IMR-90 (cell line): ENCODE results near the gene COMMD1. TPM values are rescaled to one million over a fixed set of nuclear protein-coding genes. Genes with fewer than 3 reads are reported as not detected.

Experiments
- ATAC-seq: fragments of 200-7000 bp; cut with Tn5 transposase; 2 replicates; pipeline ENCODE4 v1.9.1; 2020; ENCODE audit warnings: low read depth, mild to moderate bottlenecking, moderate library complexity
- BruUV-seq: library from RNA; stranded (reverse); fragments of 400-500 nt; replicated peaks from 2 replicates; lab custom pipeline; 2021; lab: Mats Ljungman, UMichigan
- CTCF ChIA-PET: fragments of 300-600 bp; formaldehyde crosslinking; extraction: SDS; loops from one replicate; lab custom pipeline; 2021; ENCODE audit warnings: antibody characterized with exemption; lab: Yijun Ruan, JAX
- POLR2A ChIA-PET: fragments of 300-600 bp; sonication (Branson Sonifier 250); formaldehyde crosslinking; loops from one replicate; lab custom pipeline; 2022; ENCODE audit warnings: antibody characterized with exemption; ENCODE audit not compliant: unreplicated experiment; lab: Charles Lee
- DNase-seq: peaks from one replicate; pipeline ENCODE4 v3.0.0; 2013
- H2AFZ ChIP-seq: replicated peaks from 2 replicates; pipeline ENCODE3; 2013; ENCODE audit warnings: low read length, mild to moderate bottlenecking; ENCODE audit not compliant: poor library complexity
- H2AK5ac ChIP-seq: 2 replicates; pipeline ENCODE4 v1.6.1; 2013; ENCODE audit warnings: low read depth, low read length, inconsistent platforms
- H2AK9ac ChIP-seq: replicated peaks from 2 replicates; pipeline ENCODE3; 2013; ENCODE audit warnings: mild to moderate bottlenecking, low read depth, low read length, moderate library complexity; ENCODE audit not compliant: poor library complexity
- H2BK120ac ChIP-seq: 2 replicates; pipeline ENCODE4 v1.6.1; 2013; ENCODE audit warnings: low read depth, low read length, inconsistent platforms
- H2BK15ac ChIP-seq: 3 replicates; pipeline ENCODE4 v1.6.1; 2013; ENCODE audit warnings: low read depth, low read length, inconsistent platforms
- H2BK20ac ChIP-seq: 2 replicates; pipeline ENCODE4 v1.6.1; 2013; ENCODE audit warnings: low read depth, mild to moderate bottlenecking, inconsistent platforms, low read length, moderate library complexity
- H2BK5ac ChIP-seq: 2 replicates; pipeline ENCODE4 v1.6.1; 2013; ENCODE audit warnings: mild to moderate bottlenecking, low read depth, low read length, inconsistent platforms; ENCODE audit not compliant: poor library complexity, severe bottlenecking
- H3K14ac ChIP-seq: replicated peaks from 2 replicates; pipeline ENCODE4 v1.6.1; 2013; ENCODE audit warnings: low read depth, low read length, inconsistent platforms
- H3K18ac ChIP-seq: 2 replicates; pipeline ENCODE4 v1.6.1; 2013; ENCODE audit warnings: low read depth, low read length, control low read depth
- H3K23ac ChIP-seq: 2 replicates; pipeline ENCODE4 v1.6.1; 2013; ENCODE audit warnings: low read depth, low read length, inconsistent platforms
- H3K27ac ChIP-seq: 2 replicates; pipeline ENCODE4 v1.5.1; 2013; ENCODE audit warnings: mild to moderate bottlenecking, control low read depth, low read length; ENCODE audit not compliant: insufficient read depth
- H3K27me3 ChIP-seq: 2 replicates; pipeline ENCODE4 v1.6.1; 2013; ENCODE audit warnings: low read length; ENCODE audit not compliant: control insufficient read depth, insufficient read depth
- H3K36me3 ChIP-seq: 2 replicates; pipeline ENCODE4 v1.6.1; 2013; ENCODE audit warnings: low read length, mixed read lengths; ENCODE audit not compliant: control insufficient read depth, insufficient read depth
- H3K4ac ChIP-seq: 2 replicates; pipeline ENCODE4 v1.6.1; 2013; ENCODE audit warnings: low read depth, low read length, inconsistent platforms
- H3K4me1 ChIP-seq: 2 replicates; pipeline ENCODE4 v1.6.1; 2013; ENCODE audit warnings: low read length, mixed read lengths; ENCODE audit not compliant: control insufficient read depth, insufficient read depth
- H3K4me2 ChIP-seq: 2 replicates; pipeline ENCODE4 v1.6.1; 2013; ENCODE audit warnings: low read depth, mild to moderate bottlenecking, control low read depth, low read length, moderate library complexity
- H3K4me3 ChIP-seq: 2 replicates; pipeline ENCODE4 v1.5.1; 2013; ENCODE audit warnings: low read depth, mild to moderate bottlenecking, control low read depth, low read length, moderate library complexity; ENCODE audit not compliant: insufficient read depth
- H3K56ac ChIP-seq: 2 replicates; pipeline ENCODE4 v1.6.1; 2013; ENCODE audit warnings: low read length, inconsistent platforms; ENCODE audit not compliant: insufficient read depth; ENCODE audit errors: extremely low read depth
- H3K79me1 ChIP-seq, 2 experiments: 2 replicates each; pipeline ENCODE4 v1.6.1; 2013; ENCODE audit warnings: low read length in 2 of 2, inconsistent platforms in 1 of 2, low read depth in 1 of 2
- H3K9ac ChIP-seq: 2 replicates; pipeline ENCODE4 v1.6.1; 2013; ENCODE audit warnings: low read depth, low read length, control low read depth
- H3K9me1 ChIP-seq: 2 replicates; pipeline ENCODE4 v1.6.1; 2013; ENCODE audit warnings: low read length, inconsistent platforms; ENCODE audit not compliant: insufficient read depth
- H3K9me3 ChIP-seq: 2 replicates; pipeline ENCODE4 v1.6.1; 2013; ENCODE audit warnings: low read length; ENCODE audit not compliant: control insufficient read depth, insufficient read depth
- H4K20me1 ChIP-seq: 2 replicates; pipeline ENCODE4 v1.6.1; 2013; ENCODE audit warnings: low read length, inconsistent platforms; ENCODE audit not compliant: insufficient read depth
- H4K5ac ChIP-seq: 2 replicates; pipeline ENCODE4 v1.6.1; 2013; ENCODE audit warnings: mild to moderate bottlenecking, low read depth, low read length, control low read depth
- H4K8ac ChIP-seq, 2 experiments: 2 replicates each; pipeline ENCODE4 v1.6.1; 2013; ENCODE audit warnings: low read depth in 2 of 2, low read length in 2 of 2, control low read depth in 1 of 2, inconsistent platforms in 1 of 2
- H4K91ac ChIP-seq: 2 replicates; pipeline ENCODE4 v1.6.1; 2013; ENCODE audit warnings: low read depth, low read length, inconsistent platforms; ENCODE audit not compliant: insufficient read depth
- FOS ChIP-seq: fragments of 150-350 bp; IDR thresholded peaks from 2 replicates; pipeline ENCODE4 v1.6.1; 2016; ENCODE audit warnings: low read depth, low read length
- POLR2A ChIP-seq: IDR thresholded peaks from 2 replicates; pipeline ENCODE4 v1.6.1; 2012; ENCODE audit warnings: mild to moderate bottlenecking, low read depth, low read length
- SMC3 ChIP-seq: fragments of 150-350 bp; IDR thresholded peaks from 2 replicates; pipeline ENCODE4 v1.6.1; 2016; ENCODE audit warnings: low read depth, mild to moderate bottlenecking, antibody characterized with exemption, low read length, moderate library complexity
- WGBS, 2 experiments: methylation state at CpG; one replicate each; pipeline versions ENCODE4 v1.1.5 to v1.1.7; 2013; ENCODE audit warnings: missing lambda C conversion rate in 2 of 2; ENCODE audit not compliant: insufficient read length in 1 of 2; ENCODE audit errors: extremely low coverage in 2 of 2; 5-methylcytosine and 5-hydroxymethylcytosine counted together
- dilution Hi-C: fragments of 300-500 bp; cut with HindIII; formaldehyde crosslinking; loops from one replicate; pipeline ENCODE4 v1.14.3; 2018; ENCODE audit warnings: low sequenced_read_pairs; ENCODE audit not compliant: unreplicated experiment
- in situ Hi-C: fragments of 300-500 bp; cut with MboI; formaldehyde crosslinking; loops from 3 replicates; pipeline ENCODE4 v1.14.3; 2019; ENCODE audit warnings: low sequenced_read_pairs, inconsistent platforms, mixed read lengths
- intact Hi-C: fragments of 100-400 bp; cut with micrococcal nuclease; formaldehyde crosslinking; loops from 2 replicates; pipeline ENCODE4 v1.10.0; 2022
- polyA plus RNA-seq, 3 experiments: library from polyadenylated mRNA; depleted of rRNA; stranded (reverse); fragments of >200 nt; gene quantifications; 2 replicates each; pipeline ENCODE4 v1.2.3, GENCODE V29; 2012; ENCODE audit warnings: low replicate concordance in 1 of 3
- total RNA-seq: library from RNA; depleted of rRNA; stranded (reverse); fragments of >200 nt; gene quantifications from 2 replicates; pipeline ENCODE4 v1.2.3, GENCODE V29; 2012

Gene COMMD1
- total and polyA plus RNA-seq, 2 of the 4 experiments (the other 2 are of a cell fraction), result 42.8 to 60.4 TPM

DNA sequence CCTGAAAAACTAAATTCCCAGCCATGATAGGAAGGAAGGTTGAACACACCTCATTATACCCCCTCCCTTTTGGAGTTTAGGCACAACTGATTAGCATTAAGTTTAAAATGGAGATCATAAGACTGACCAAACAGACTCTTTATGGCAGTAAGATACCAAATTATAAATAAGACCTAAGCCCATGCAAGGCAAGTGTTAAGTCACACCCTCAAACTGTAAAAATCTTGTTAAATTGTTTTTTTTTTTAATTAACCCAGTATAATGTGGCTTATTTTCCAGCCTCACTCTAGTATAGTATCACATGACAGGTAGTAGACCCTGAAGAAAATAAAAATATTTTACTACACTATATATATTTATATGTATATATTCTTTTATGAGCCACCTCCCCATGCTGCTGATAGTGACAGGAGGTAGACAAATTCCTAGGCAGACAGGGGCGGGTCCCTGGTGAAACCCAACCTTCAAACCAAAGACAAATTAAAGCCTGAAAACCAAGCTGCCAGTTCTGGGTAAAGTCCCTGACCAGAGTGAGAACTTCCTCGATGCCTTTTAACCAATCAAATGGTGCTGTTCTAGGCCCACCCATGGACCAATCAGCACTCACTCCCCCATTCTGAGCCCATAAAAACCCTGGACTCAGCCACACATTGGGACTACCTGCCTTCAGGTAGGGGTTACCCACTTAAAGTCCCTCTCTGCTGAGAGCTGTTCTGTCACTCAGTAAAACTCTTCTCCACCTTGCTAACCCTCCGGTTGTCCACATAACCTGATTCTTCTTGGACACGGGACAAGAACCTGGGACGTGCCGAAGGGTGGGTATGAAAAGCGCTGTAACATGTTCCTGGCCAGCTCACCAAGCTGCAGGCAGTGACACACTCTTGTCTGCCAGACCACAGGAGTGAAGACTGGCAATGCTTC lies 166.5 kb downstream of the COMMD1 start:
- CTCF ChIA-PET, result no interaction called here
- no TSS peak for BruUV-seq
- DNase-seq (no peak), ATAC-seq (no peak)
- no peaks in the 10 kb centered on the region for H3K4me1 ChIP-seq
- no peak overlapping the region for H3K4ac ChIP-seq
- H3K4me3 ChIP-seq, result no peak overlapping the region
- H2BK5ac ChIP-seq, result no peak overlapping the region
- no peak overlapping the region for H4K8ac ChIP-seq
- H3K18ac ChIP-seq, result no peak overlapping the region
- H3K27me3 ChIP-seq, result no peaks in the 10 kb centered on the region
- no peaks in the 10 kb centered on the region; a peak in 1 of 4 replicates for H3K79me1 ChIP-seq
- H3K56ac ChIP-seq, result no peak overlapping the region
- in situ Hi-C loops, result no loop called here
- no peak overlapping the region for H2BK20ac ChIP-seq
- no peak overlapping the region for H2AFZ ChIP-seq
- H2AK5ac ChIP-seq, result no peak overlapping the region
- no peak overlapping the region for H4K91ac ChIP-seq
- TF ChIP-seq POLR2A (no peak), FOS (no peak), SMC3 (no peak)
- H3K14ac ChIP-seq, result no peak overlapping the region
- H3K9ac ChIP-seq, result no peak overlapping the region
- WGBS, 2 experiments, result 96% methylated on average over 3 of the region's 7 CpGs; no CpG with 5 or more reads in 1 of the 2 experiments
- H3K9me1 ChIP-seq, result no peaks in the 10 kb centered on the region
- no peak overlapping the region for H2AK9ac ChIP-seq
- H3K9me3 ChIP-seq, result peaks cover 2% of the 10 kb centered on the region; the same call in 1 of the 2 replicates
- H3K36me3 ChIP-seq, result no peaks in the 10 kb centered on the region
- H3K23ac ChIP-seq, result no peak overlapping the region
- intact Hi-C loops, result no loop called here
- H2BK120ac ChIP-seq, result no peak overlapping the region
- no peaks in the 10 kb centered on the region for H4K20me1 ChIP-seq
- H2BK15ac ChIP-seq, result no peak overlapping the region
- POLR2A ChIA-PET, result no interaction called here
- no peak overlapping the region for H4K5ac ChIP-seq
- no peak overlapping the region for H3K27ac ChIP-seq
- no peak overlapping the region for H3K4me2 ChIP-seq
- dilution Hi-C loops, result no loop called here
